ENCODE results near the gene UMAD1. TPM values are rescaled to one million over a fixed set of nuclear protein-coding genes. Genes with fewer than 3 reads are reported as not detected.

UMAD1 gene
- total RNA-seq, 2 donors from 2014 or later = 12.9 to 23.9 TPM

- peak; percentile 50 for ATAC-seq (ENCODE audit: insufficient number of reproducible peaks, low FRiP score, low read depth)
- Histone ChIP-seq H3K9me3 (no peaks in the 10 kb centered on the region), H3K27me3 (replicated peaks; ENCODE audit: insufficient read depth) (no peaks in the 10 kb centered on the region), H3K4me3 (peak overlapping the region; percentile 14), H3K27ac (no peak overlapping the region), H3K4me1 (ENCODE audit: control insufficient read depth in 1 of 2, low read depth in 2 of 2) (peaks cover 0 to 19% of the 10 kb centered on the region in 2 donors), H3K36me3 (no peaks in the 10 kb centered on the region)
- DNase-seq (ENCODE audit: low spot score) = no peak
- TF ChIP-seq CTCF (IDR thresholded peaks at IDR 0.05) = peak; percentile 57
Observed at GRCh38 chr7:7681191-7681935, 40.8 kb downstream of the UMAD1 start.

- no peaks in the 10 kb centered on the region for H3K27me3 ChIP-seq (replicated peaks; ENCODE audit: insufficient read depth)
- ATAC-seq (ENCODE audit: insufficient number of reproducible peaks, low FRiP score, low read depth) = no peak
- TF ChIP-seq CTCF (IDR thresholded peaks at IDR 0.05) = no peak
- DNase-seq (ENCODE audit: low spot score) = no peak
- H3K9me3 ChIP-seq = no peaks in the 10 kb centered on the region
- no peak overlapping the region for H3K4me3 ChIP-seq
- H3K4me1 ChIP-seq (ENCODE audit: control insufficient read depth in 1 of 2, low read depth in 2 of 2) = peaks cover 0 to 23% of the 10 kb centered on the region in 2 donors
- H3K36me3 ChIP-seq = no peaks in the 10 kb centered on the region
- no peak overlapping the region for H3K27ac ChIP-seq
Observed at GRCh38 chr7:7681936-7682329, 41.4 kb downstream of the UMAD1 start.

GRCh38 chr7:7682861-7683260 lies 42.3 kb downstream of the UMAD1 start:
- Histone ChIP-seq H3K27me3 (replicated peaks; ENCODE audit: insufficient read depth) (no peaks in the 10 kb centered on the region), H3K4me3 (no peak overlapping the region), H3K9me3 (no peaks in the 10 kb centered on the region), H3K27ac (no peak overlapping the region), H3K4me1 (ENCODE audit: control insufficient read depth in 1 of 2, low read depth in 2 of 2) (peaks cover 5 to 32% of the 10 kb centered on the region in 2 donors), H3K36me3 (no peaks in the 10 kb centered on the region)
- DNase-seq (ENCODE audit: low spot score) = no peak
- no peak for TF ChIP-seq CTCF (IDR thresholded peaks at IDR 0.05)
- no peak for ATAC-seq (ENCODE audit: insufficient number of reproducible peaks, low FRiP score, low read depth)

- no peak for DNase-seq (ENCODE audit: low spot score)
- no peak for ATAC-seq (ENCODE audit: insufficient number of reproducible peaks, low FRiP score, low read depth)
- Histone ChIP-seq H3K36me3 (no peaks in the 10 kb centered on the region), H3K4me1 (ENCODE audit: control insufficient read depth in 1 of 2, low read depth in 2 of 2) (peaks cover 8 to 42% of the 10 kb centered on the region in 2 donors), H3K27me3 (replicated peaks; ENCODE audit: insufficient read depth) (no peaks in the 10 kb centered on the region), H3K27ac (peak overlapping the region in 1 of 2 donors; percentile 38), H3K4me3 (no peak overlapping the region), H3K9me3 (no peaks in the 10 kb centered on the region)
- TF ChIP-seq CTCF (IDR thresholded peaks at IDR 0.05) = no peak
Observed at GRCh38 chr7:7686811-7687508, 46.4 kb downstream of the UMAD1 start.

- Histone ChIP-seq H3K36me3 (no peaks in the 10 kb centered on the region), H3K4me1 (ENCODE audit: control insufficient read depth in 1 of 2, low read depth in 2 of 2) (peaks cover 8 to 36% of the 10 kb centered on the region in 2 donors), H3K4me3 (peak overlapping the region; percentile 53), H3K27ac (peak overlapping the region in 1 of 2 donors; percentile 38), H3K9me3 (no peaks in the 10 kb centered on the region), H3K27me3 (replicated peaks; ENCODE audit: insufficient read depth) (no peaks in the 10 kb centered on the region)
- ATAC-seq (ENCODE audit: insufficient number of reproducible peaks, low FRiP score, low read depth) (no peak), DNase-seq (ENCODE audit: low spot score) (no peak)
- no peak for TF ChIP-seq CTCF (IDR thresholded peaks at IDR 0.05)
Observed at GRCh38 chr7:7687800-7688199, 47.2 kb downstream of the UMAD1 start.
